HL-60 (cell line): ENCODE data around the gene CACTIN.

Experiments used
- CTCF ChIP-seq: IDR thresholded peaks from one replicate; pipeline ENCODE4 v1.5.1; 2011; ENCODE audit warnings: low read length, control low read depth, inconsistent platforms; ENCODE audit not compliant: insufficient read depth
- GABPA ChIP-seq: IDR thresholded peaks from 2 replicates; pipeline ENCODE4 v1.6.1; 2012; ENCODE audit warnings: low read depth
- POLR2AphosphoS5 ChIP-seq: IDR thresholded peaks from 2 replicates; pipeline ENCODE4 v1.6.1; 2012; ENCODE audit warnings: low read depth
- REST ChIP-seq: IDR thresholded peaks from 2 replicates; pipeline ENCODE4 v1.6.1; 2012; ENCODE audit warnings: low read depth; ENCODE audit not compliant: insufficient replicate concordance
- SPI1 ChIP-seq: IDR thresholded peaks from 2 replicates; pipeline ENCODE4 v1.6.1; 2012; ENCODE audit warnings: low read depth, mild to moderate bottlenecking, borderline replicate concordance

- TF ChIP-seq CTCF (no peak), GABPA (no peak), SPI1 (no peak), REST (no peak), POLR2AphosphoS5 (no peak)
These were observed 4.9 kb downstream of the CACTIN start for GRCh38 chr19:3621689-3622088.
